ENCODE measurements around the gene MAN2B2.

GRCh38 chr4:6616087-6616995, 41.4 kb downstream of the MAN2B2 start:
- TF ChIP-seq RAD21 (IDR thresholded peaks at IDR 0.05; ENCODE audit: low read length): no peak
- no peak for TF ChIP-seq MXI1 (IDR thresholded peaks at IDR 0.05; ENCODE audit: borderline replicate concordance, low read depth, low read length)

Measured in IMR-90 (cell line).